Raji (cell line): ENCODE measurements around the gene LSM14A.

Source experiments
- POLR2A ChIP-seq: IDR thresholded peaks from 2 replicates; pipeline ENCODE4 v1.6.1; 2011; ENCODE audit warnings: low read depth, low read length, control low read depth; ENCODE audit not compliant: insufficient read depth

Gene LSM14A

GRCh38 chr19:34259367-34260095 lies 87.2 kb downstream of the LSM14A start:
- TF ChIP-seq POLR2A = no peak

GRCh38 chr19:34260771-34261173 lies 88.5 kb downstream of the LSM14A start:
- no peak for TF ChIP-seq POLR2A

GRCh38 chr19:34261334-34262109 lies 89.2 kb downstream of the LSM14A start:
- no peak for TF ChIP-seq POLR2A

GRCh38 chr19:34263745-34264237 lies 91.5 kb downstream of the LSM14A start:
- TF ChIP-seq POLR2A = no peak

DNA sequence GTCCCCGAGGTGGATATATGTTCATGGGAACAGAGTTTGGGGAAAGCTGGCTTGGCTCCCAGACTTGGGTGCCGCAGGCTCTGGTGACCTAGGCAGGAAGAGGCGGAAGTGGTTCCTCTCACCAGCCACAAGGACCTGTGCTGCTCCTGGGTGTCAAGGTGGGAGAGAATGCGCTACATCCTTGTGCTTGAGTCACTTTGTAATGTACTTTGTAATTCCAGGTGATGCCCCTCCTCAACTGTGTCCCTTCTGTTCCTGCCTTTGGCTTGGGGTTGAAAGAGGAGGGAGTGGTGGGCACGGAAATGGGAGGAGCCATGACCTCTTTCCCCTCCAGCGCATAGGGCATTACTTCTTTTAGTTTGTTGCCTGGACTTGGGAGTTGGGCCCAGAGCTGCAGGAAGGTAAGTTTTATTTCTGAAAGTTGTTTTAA lies 92.9 kb downstream of the LSM14A start:
- no peak for TF ChIP-seq POLR2A

- TF ChIP-seq POLR2A = no peak
These were observed 96.8 kb downstream of the LSM14A start for GRCh38 chr19:34269081-34269480.

- TF ChIP-seq POLR2A = no peak
These were observed 97.2 kb downstream of the LSM14A start for GRCh38 chr19:34269489-34269888.

DNA sequence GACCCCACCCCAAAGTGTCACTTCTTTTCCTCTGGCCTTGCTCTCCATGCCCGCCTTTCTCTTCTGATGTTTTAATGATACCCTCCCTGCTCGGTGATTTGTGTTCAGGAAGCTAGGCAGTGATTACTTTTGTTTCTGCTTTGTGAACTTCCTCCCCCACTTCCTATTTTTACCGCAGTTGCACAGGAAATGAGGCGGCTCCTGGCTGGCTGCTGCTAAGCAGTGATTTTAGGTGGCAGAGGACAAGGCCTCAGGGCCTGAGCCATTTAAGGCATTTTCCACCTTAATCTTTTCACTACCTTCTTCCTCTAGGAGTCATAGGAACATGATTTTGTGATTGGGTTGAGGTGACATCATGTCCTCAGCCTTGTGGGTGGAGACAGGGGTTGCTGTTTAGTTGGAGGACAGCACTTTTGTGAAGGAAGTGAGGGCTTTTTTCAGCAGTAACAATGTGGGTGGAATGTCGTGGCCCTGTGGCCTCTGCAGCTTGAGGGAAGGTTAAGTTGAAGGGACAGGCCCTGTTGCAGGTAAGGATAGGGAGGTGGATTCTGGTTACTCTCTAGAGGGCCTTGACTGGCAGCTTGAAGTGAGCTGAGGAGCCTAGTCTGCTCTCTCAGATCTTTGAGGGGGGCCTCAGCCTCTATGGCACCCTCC lies 97.8 kb downstream of the LSM14A start:
- TF ChIP-seq POLR2A = peak; percentile 39; the same call in 1 of the 2 replicates

- TF ChIP-seq POLR2A = no peak
These were observed 100.8 kb downstream of the LSM14A start for GRCh38 chr19:34273121-34273520.

GRCh38 chr19:34274284-34274826 lies 102.1 kb downstream of the LSM14A start:
- no peak for TF ChIP-seq POLR2A

DNA sequence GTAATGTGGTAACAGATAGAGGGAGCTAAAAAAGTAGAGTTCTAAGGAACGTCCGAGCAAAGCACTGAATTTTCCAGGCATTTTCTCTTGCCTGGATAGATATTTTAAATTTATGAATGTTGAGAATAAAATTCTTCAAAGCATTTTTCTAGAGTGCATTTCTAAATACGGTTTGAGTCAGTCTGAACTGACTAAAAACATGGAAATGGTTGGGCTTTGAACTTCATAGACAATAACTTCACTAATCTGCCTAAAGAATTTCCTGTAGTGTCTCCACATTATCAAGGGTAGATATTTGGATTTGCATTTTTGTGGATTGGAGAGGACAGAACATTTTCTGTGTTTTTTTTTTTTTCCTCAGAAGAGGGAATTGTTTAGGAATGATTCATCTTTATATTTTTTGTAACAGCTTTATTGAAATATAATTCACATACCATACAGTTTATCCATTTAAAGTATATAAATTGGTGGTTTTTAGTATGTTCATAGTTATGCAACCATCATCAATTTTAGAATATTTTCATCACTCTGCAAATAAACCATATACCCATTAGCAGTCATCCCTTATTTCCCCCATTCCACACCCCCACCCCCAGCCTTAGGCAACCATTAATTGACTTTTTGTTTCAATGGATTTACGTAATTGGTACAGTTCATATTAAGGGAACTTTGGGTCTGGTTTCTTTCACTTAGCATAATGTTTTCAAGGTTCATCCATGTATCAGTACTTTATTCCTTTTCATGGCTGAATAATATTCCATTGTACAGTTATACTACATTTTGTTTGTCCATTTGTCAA lies 102.7 kb downstream of the LSM14A start:
- TF ChIP-seq POLR2A = no peak

DNA sequence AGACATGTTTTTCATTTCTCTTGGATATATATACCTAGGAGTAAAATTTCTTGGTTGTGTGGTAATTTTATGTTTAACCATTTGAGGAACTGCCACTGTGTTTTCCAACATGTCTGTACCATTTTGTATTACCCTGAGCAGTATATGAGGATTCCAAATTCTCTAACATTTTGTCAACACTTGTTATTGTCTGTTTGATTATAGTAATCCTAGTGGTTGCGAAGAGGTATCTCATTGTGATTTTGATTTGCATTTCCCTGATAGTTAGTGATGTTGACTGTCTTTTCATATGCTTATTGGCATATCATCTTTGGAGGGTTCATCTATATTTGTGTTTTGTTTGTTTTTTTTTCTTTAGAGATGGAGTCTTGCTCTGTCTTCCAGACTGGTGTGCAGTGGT lies 103.4 kb downstream of the LSM14A start:
- TF ChIP-seq POLR2A = no peak

DNA sequence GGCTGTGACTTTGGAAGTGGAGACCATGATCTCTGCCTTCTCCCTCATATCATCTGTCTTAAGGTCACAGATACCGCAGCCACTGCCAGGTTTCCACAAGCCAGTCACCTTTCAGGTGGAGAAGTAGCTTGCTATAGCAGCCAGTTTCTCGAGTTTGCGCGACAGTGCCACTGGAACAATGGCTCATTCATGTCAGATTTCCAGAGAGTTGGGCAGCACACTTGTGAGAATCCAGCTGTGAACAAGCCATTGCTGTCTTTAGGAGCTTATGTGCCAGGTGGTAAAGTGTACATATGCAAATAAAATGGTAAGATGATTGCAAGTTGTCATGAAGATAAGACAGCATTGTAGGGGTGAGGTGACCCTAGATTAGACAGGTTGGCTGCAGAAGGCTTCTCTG lies 104.3 kb downstream of the LSM14A start:
- TF ChIP-seq POLR2A = no peak

DNA sequence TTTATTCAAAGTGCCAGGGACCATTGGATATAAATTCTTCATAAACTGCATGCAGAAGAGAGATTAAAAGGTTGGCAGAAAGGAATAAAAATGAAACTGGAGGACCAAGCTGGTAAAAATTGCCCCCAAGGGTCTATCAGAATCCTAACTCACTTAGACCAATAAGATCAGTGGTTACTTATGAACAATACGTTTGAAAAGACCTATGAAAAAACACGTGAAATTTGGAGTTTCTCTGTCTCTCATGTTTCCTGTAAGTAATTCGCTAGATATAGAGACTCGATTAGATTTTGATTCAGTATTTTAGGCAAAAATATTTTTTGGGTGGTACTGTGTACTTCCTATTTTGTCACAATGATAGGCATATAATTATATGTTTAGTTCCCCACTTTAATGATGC lies 104.9 kb downstream of the LSM14A start:
- no peak for TF ChIP-seq POLR2A

DNA sequence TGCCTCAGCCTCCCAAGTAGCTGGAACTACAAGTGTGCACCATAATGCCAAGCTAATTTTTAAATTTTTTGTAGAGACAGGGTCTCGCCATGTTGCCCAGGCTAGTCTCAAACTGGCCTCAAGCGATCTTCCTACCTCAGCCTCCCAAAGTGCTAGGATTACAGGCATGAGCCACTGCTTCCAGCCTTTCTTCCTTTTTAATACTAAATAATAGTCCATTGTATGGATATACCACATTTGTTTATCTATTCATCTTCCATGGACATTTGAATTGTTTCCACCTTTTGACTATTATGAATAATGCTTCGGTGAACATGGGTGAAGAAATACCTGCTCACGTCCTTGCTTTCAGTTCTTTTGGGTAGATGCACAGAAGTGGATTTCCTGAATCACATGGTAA lies 106.5 kb downstream of the LSM14A start:
- no peak for TF ChIP-seq POLR2A
